OCI-LY7 (cell line): Measurements from ENCODE around the gene ZNF516.

Experiments
- CTCF ChIP-seq: fragments of 200-600 bp; sonication (generic); conservative IDR thresholded peaks from 2 replicates; pipeline ENCODE4 v1.5.1; 2014; ENCODE audit warnings: mild to moderate bottlenecking, antibody characterized with exemption, low read length, moderate library complexity, mixed read lengths
- EZH2phosphoT487 ChIP-seq: fragments of 200-600 bp; sonication (generic); IDR thresholded peaks from 2 replicates; pipeline ENCODE4 v1.6.1; 2018; ENCODE audit warnings: low read depth, borderline replicate concordance, mild to moderate bottlenecking, mixed run types, antibody characterized with exemption, low read length, moderate library complexity, mixed read lengths

GRCh38 chr18:76453932-76454331 is 41.1 kb downstream of the ZNF516 start:
- TF ChIP-seq CTCF (no peak), EZH2phosphoT487 (no peak)
